MCF 10A (cell line): Measurements from ENCODE around the gene PYDC1. TPM values are rescaled to one million over a fixed set of nuclear protein-coding genes. Genes with fewer than 3 reads are reported as not detected.

Experiments used
- BruUV-seq: library from RNA; stranded (reverse); fragments of 400-500 nt; replicated peaks from 2 replicates; lab custom pipeline; 2021; lab: Mats Ljungman, UMichigan
- CTCF ChIA-PET: fragments of 300-600 bp; sonication (Branson Sonifier 250); formaldehyde crosslinking; extraction: SDS; loops from one replicate; lab custom pipeline; 2021; ENCODE audit warnings: antibody characterized with exemption, inconsistent platforms; lab: Yijun Ruan, JAX
- POLR2A ChIA-PET: fragments of 300-600, 350-650 bp; sonication (Branson Sonifier 250); formaldehyde crosslinking; extraction: SDS; loops from one replicate; lab custom pipeline; 2020; ENCODE audit warnings: antibody characterized with exemption, inconsistent platforms; lab: Yijun Ruan, JAX
- DNase-seq: peaks from one replicate; pipeline ENCODE4 v3.0.0-alpha.2; 2018; ENCODE audit not compliant: unreplicated experiment
- H3K27ac Mint-ChIP-seq: one replicate; pipeline ENCODE4 v1.8.0; 2022; ENCODE audit warnings: mild to moderate bottlenecking, low read depth, mixed read lengths; ENCODE audit not compliant: unreplicated experiment
- H3K27me3 Mint-ChIP-seq: one replicate; pipeline ENCODE4 v1.8.0; 2022; ENCODE audit warnings: mixed read lengths; ENCODE audit not compliant: insufficient read depth, unreplicated experiment
- H3K36me3 Mint-ChIP-seq: one replicate; pipeline ENCODE4 v1.8.0; 2022; ENCODE audit warnings: mild to moderate bottlenecking, moderate library complexity, mixed read lengths; ENCODE audit not compliant: insufficient read depth, unreplicated experiment
- H3K4me1 Mint-ChIP-seq: one replicate; pipeline ENCODE4 v1.8.0; 2022; ENCODE audit warnings: mixed read lengths; ENCODE audit not compliant: insufficient read depth, unreplicated experiment
- H3K4me3 Mint-ChIP-seq: one replicate; pipeline ENCODE4 v1.8.0; 2022; ENCODE audit warnings: mild to moderate bottlenecking, moderate library complexity, mixed read lengths; ENCODE audit not compliant: unreplicated experiment
- H3K9me3 Mint-ChIP-seq: one replicate; pipeline ENCODE4 v1.8.0; 2022; ENCODE audit warnings: mixed read lengths; ENCODE audit not compliant: unreplicated experiment
- intact Hi-C: fragments of 100-400 bp; cut with micrococcal nuclease; formaldehyde crosslinking; loops from 2 replicates; pipeline ENCODE4 v1.14.1; 2022
- total RNA-seq: library from RNA; stranded (reverse); gene quantifications from 2 replicates; pipeline ENCODE4 v1.2.3, GENCODE V29; 2022
- TF ChIP-seq, protein P1 (sequence below): fragments of 200-600 bp; IDR thresholded peaks from one replicate; pipeline ENCODE4 v1.8.0; 2022; ENCODE audit warnings: antibody characterized with exemption, mild to moderate bottlenecking; ENCODE audit not compliant: unreplicated experiment

The PYDC1 gene
- total RNA-seq, 1 experiment from 2014 or later, result not detected

DNA sequence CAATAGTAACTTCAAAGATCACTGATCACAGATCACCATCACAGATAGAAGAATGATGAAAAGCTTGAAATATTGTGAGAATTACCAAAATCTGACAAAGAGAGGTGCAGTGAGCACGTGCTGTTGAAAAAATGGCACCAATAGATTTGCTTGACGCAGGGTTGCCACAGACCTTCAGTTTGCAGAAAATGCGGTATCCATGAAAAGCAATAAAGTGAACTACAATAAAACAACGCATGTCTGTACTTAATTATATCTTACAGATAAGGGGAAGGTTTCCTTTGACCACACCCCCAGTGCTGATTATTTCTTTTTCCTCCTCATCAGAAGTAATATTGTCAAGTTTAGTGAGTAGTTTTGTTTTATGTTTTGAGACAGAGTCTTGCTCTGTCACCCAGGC, 21.1 kb upstream of the PYDC1 start:
- H3K27me3 Mint-ChIP-seq, result no peaks in the 10 kb centered on the region
- POLR2A ChIA-PET, result no interaction called here

DNA sequence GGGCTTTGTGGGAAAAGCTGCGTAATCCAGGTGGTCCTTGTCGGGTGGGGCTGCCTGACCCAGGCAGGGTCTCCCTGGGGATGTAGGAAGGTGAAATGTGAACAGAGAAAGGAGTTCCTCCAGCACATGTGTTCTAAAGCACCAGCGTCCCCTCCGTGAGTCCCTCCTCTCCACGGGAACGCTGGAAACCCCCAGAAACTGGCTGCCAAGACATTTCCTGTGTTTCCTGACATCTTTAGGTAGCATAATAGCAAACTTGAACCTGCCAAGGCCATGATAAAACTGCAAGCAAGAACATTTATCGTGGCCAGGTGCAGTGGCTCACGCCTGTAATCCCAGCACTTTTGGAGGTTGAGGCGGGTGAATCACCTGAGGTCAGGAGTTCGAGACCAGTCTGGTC, 12.6 kb upstream of the PYDC1 start:
- no peaks in the 10 kb centered on the region for H3K36me3 Mint-ChIP-seq
- H3K4me3 Mint-ChIP-seq, result no peak overlapping the region
- intact Hi-C loops, result no loop called here
- H3K4me1 Mint-ChIP-seq, result no peaks in the 10 kb centered on the region
- BruUV-seq, result no TSS peak
- TF ChIP-seq, protein P1, sequence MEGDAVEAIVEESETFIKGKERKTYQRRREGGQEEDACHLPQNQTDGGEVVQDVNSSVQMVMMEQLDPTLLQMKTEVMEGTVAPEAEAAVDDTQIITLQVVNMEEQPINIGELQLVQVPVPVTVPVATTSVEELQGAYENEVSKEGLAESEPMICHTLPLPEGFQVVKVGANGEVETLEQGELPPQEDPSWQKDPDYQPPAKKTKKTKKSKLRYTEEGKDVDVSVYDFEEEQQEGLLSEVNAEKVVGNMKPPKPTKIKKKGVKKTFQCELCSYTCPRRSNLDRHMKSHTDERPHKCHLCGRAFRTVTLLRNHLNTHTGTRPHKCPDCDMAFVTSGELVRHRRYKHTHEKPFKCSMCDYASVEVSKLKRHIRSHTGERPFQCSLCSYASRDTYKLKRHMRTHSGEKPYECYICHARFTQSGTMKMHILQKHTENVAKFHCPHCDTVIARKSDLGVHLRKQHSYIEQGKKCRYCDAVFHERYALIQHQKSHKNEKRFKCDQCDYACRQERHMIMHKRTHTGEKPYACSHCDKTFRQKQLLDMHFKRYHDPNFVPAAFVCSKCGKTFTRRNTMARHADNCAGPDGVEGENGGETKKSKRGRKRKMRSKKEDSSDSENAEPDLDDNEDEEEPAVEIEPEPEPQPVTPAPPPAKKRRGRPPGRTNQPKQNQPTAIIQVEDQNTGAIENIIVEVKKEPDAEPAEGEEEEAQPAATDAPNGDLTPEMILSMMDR, result no peak
- no peak overlapping the region for H3K27ac Mint-ChIP-seq
- CTCF ChIA-PET, result interaction anchor here (0.5 to 0.7 kb wide), 2 partner anchors 40 to 261 kb away, joined by 3 read pairs; no protein-coding TSS in a partner anchor
- no peaks in the 10 kb centered on the region for H3K27me3 Mint-ChIP-seq
- no peak for DNase-seq
- POLR2A ChIA-PET, result no interaction called here
- H3K9me3 Mint-ChIP-seq, result no peaks in the 10 kb centered on the region

More for the DNA sequence above, 21.1 kb upstream of the PYDC1 start:
- CTCF ChIA-PET, result interaction anchor here (0.6 kb wide), 1 partner anchor 336 kb away, joined by 3 read pairs; no protein-coding TSS in a partner anchor
- intact Hi-C loops, result no loop called here
- no peak for DNase-seq
- Mint-ChIP-seq H3K27ac (no peak overlapping the region), H3K4me1 (peaks cover 8% of the 10 kb centered on the region), H3K36me3 (no peaks in the 10 kb centered on the region), H3K9me3 (no peaks in the 10 kb centered on the region), H3K4me3 (no peak overlapping the region)
- TF ChIP-seq, protein P1, result no peak
- no TSS peak for BruUV-seq

DNA sequence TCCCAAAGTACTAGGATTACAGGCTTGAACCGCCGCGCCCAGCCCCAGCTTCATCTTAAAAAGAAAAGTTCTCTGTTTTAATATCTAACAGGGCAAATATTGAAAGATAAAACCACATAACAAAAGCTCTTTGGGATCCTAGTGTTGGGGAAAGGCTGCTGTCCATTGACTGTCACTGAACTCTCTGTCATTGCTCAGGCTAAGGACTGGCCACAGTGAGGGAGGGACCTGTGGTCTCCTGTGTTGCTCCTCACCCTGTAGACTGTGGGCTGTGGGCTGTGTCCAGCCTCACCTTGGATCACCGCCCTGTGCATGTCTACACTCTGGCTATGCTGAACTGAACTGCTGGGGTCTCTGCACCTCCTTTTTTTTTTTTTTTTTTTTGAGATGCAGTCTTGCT, 11.3 kb upstream of the PYDC1 start:
- H3K4me1 Mint-ChIP-seq, result no peaks in the 10 kb centered on the region
- BruUV-seq, result no TSS peak
- TF ChIP-seq, protein P1, result no peak
- DNase-seq, result no peak
- intact Hi-C loops, result no loop called here
- no peaks in the 10 kb centered on the region for H3K27me3 Mint-ChIP-seq
- no peak overlapping the region for H3K4me3 Mint-ChIP-seq
- CTCF ChIA-PET, result no interaction called here
- POLR2A ChIA-PET, result interaction anchor here (0.7 kb wide), 1 partner anchor 138 kb away, joined by 3 read pairs; no protein-coding TSS in a partner anchor
- H3K9me3 Mint-ChIP-seq, result no peaks in the 10 kb centered on the region
- no peak overlapping the region for H3K27ac Mint-ChIP-seq
- H3K36me3 Mint-ChIP-seq, result no peaks in the 10 kb centered on the region

DNA sequence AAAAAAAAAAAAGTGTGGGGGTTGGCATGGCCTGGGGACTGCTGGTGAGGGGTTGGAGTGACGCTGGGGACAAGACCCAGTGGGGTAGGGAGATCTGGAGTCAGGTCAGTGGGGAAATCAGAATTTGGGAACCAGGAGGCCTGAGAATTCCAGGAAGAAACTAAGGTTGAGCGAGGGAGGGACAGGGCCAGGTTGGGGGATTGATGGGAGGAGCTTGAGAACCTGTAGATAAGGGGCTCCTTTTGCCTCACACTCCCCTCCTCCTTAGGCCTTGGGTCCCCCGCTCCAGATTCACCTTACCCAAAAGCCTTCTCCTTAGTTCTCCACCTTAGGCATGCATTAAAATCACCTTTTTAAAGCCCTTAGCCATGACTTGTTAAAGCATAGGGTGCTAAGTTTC, 8.3 kb upstream of the PYDC1 start:
- H3K27me3 Mint-ChIP-seq, result peaks cover 12% of the 10 kb centered on the region
- H3K36me3 Mint-ChIP-seq, result no peaks in the 10 kb centered on the region
- POLR2A ChIA-PET, result interaction anchor here (0.7 kb wide), 1 partner anchor 132 kb away, joined by 3 read pairs; no protein-coding TSS in a partner anchor
- no peaks in the 10 kb centered on the region for H3K9me3 Mint-ChIP-seq
- TF ChIP-seq, protein P1, result no peak
- no peak for DNase-seq
- intact Hi-C loops, result no loop called here
- no peak overlapping the region for H3K27ac Mint-ChIP-seq
- CTCF ChIA-PET, result no interaction called here
- BruUV-seq, result no TSS peak
- no peaks in the 10 kb centered on the region for H3K4me1 Mint-ChIP-seq
- no peak overlapping the region for H3K4me3 Mint-ChIP-seq
